ENCODE measurements around the gene RNASE13.
A peak's percentile ranks its signal among the peaks of the same experiment; 100 is the strongest.

RNASE13 gene

DNA sequence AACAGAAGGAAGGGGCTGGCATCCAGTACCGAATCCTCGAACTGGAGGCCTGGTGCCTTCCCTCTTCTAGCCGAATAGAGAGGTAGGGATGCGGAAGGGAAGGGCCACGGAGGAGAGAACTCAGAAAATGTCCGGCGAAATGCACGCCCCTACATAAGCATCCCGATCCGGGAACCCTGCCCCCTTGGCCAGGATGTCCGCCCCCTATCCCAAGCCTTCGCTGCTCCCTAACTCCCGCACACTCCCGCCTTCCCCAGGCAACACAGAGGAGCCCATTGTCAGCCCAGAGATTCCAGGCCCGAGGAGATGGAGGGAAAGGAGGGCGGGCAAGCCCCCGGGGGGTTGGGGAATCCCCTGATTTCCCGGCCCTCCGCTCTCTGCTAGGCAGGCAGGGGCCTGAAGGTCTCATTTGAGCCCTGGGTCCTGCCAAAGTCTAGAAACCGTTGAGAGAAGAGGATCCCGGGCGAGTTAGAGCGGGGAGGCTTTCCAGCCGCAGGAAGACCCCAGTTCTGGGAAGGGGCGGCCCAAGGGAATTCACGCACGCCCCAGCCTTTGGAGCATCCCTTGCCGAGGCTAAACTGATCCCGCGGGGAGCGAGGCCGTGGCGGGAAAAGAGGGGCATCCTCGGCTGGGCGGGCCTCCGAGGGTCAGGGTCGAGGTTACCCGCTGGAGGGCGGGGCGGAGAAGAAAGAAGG is 34.9 kb upstream of the RNASE13 start (continued):
- TF ChIP-seq, protein P1, sequence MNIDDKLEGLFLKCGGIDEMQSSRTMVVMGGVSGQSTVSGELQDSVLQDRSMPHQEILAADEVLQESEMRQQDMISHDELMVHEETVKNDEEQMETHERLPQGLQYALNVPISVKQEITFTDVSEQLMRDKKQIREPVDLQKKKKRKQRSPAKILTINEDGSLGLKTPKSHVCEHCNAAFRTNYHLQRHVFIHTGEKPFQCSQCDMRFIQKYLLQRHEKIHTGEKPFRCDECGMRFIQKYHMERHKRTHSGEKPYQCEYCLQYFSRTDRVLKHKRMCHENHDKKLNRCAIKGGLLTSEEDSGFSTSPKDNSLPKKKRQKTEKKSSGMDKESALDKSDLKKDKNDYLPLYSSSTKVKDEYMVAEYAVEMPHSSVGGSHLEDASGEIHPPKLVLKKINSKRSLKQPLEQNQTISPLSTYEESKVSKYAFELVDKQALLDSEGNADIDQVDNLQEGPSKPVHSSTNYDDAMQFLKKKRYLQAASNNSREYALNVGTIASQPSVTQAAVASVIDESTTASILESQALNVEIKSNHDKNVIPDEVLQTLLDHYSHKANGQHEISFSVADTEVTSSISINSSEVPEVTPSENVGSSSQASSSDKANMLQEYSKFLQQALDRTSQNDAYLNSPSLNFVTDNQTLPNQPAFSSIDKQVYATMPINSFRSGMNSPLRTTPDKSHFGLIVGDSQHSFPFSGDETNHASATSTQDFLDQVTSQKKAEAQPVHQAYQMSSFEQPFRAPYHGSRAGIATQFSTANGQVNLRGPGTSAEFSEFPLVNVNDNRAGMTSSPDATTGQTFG (tag by site-specific recombination; IDR thresholded peaks at IDR 0.05; ENCODE audit: borderline replicate concordance) = no peak
- no peak; the same call in 1 of the 2 replicates for TF ChIP-seq ZFHX2 (tag by site-specific recombination; conservative IDR thresholded peaks at IDR 0.05)
- TF ChIP-seq ZNF274 (IDR thresholded peaks at IDR 0.05; ENCODE audit: low read length) = no peak
- TF ChIP-seq ZNF274 (tag by site-specific recombination; IDR thresholded peaks at IDR 0.05; ENCODE audit: borderline replicate concordance) = no peak
- TF ChIP-seq ZNF341 (tag by site-specific recombination; IDR thresholded peaks at IDR 0.05; ENCODE audit: low read depth) = peak; percentile 82
- TF ChIP-seq, protein P2, sequence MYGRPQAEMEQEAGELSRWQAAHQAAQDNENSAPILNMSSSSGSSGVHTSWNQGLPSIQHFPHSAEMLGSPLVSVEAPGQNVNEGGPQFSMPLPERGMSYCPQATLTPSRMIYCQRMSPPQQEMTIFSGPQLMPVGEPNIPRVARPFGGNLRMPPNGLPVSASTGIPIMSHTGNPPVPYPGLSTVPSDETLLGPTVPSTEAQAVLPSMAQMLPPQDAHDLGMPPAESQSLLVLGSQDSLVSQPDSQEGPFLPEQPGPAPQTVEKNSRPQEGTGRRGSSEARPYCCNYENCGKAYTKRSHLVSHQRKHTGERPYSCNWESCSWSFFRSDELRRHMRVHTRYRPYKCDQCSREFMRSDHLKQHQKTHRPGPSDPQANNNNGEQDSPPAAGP (tag by site-specific recombination; IDR thresholded peaks at IDR 0.05) = no peak
- TF ChIP-seq ZNF184 (tag by site-specific recombination; IDR thresholded peaks at IDR 0.05) = no peak
- TF ChIP-seq ZFP41 (tag by site-specific recombination; IDR thresholded peaks at IDR 0.05; ENCODE audit: borderline replicate concordance) = no peak
- TF ChIP-seq ZNF112 (tag by site-specific recombination; IDR thresholded peaks at IDR 0.05) = no peak
- TF ChIP-seq, protein P3, sequence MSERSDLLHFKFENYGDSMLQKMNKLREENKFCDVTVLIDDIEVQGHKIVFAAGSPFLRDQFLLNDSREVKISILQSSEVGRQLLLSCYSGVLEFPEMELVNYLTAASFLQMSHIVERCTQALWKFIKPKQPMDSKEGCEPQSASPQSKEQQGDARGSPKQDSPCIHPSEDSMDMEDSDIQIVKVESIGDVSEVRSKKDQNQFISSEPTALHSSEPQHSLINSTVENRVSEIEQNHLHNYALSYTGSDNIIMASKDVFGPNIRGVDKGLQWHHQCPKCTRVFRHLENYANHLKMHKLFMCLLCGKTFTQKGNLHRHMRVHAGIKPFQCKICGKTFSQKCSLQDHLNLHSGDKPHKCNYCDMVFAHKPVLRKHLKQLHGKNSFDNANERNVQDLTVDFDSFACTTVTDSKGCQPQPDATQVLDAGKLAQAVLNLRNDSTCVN (tag by site-specific recombination; optimal IDR thresholded peaks at IDR 0.05) = peak; percentile 67
- peak; percentile 59; the same call in 1 of the 2 replicates for TF ChIP-seq KLF16 (tag by site-specific recombination; IDR thresholded peaks at IDR 0.05)
- peak; percentile 37 for TF ChIP-seq ZBTB17 (tag by site-specific recombination; IDR thresholded peaks at IDR 0.05)
- no peak for TF ChIP-seq ZNF792 (tag by site-specific recombination; IDR thresholded peaks at IDR 0.05)
- TF ChIP-seq SP3 (tag by site-specific recombination; IDR thresholded peaks at IDR 0.05) = peak; percentile 17
- TF ChIP-seq ZNF175 (tag by site-specific recombination; IDR thresholded peaks at IDR 0.05) = no peak
- peak; percentile 43; the same call in 1 of the 2 replicates for TF ChIP-seq ZXDB (tag by site-specific recombination; IDR thresholded peaks at IDR 0.05)
- TF ChIP-seq ZNF157 (tag by site-specific recombination; IDR thresholded peaks at IDR 0.05) = no peak
- TF ChIP-seq GFI1B (tag by site-specific recombination; IDR thresholded peaks at IDR 0.05) = no peak
- TF ChIP-seq, protein P4, sequence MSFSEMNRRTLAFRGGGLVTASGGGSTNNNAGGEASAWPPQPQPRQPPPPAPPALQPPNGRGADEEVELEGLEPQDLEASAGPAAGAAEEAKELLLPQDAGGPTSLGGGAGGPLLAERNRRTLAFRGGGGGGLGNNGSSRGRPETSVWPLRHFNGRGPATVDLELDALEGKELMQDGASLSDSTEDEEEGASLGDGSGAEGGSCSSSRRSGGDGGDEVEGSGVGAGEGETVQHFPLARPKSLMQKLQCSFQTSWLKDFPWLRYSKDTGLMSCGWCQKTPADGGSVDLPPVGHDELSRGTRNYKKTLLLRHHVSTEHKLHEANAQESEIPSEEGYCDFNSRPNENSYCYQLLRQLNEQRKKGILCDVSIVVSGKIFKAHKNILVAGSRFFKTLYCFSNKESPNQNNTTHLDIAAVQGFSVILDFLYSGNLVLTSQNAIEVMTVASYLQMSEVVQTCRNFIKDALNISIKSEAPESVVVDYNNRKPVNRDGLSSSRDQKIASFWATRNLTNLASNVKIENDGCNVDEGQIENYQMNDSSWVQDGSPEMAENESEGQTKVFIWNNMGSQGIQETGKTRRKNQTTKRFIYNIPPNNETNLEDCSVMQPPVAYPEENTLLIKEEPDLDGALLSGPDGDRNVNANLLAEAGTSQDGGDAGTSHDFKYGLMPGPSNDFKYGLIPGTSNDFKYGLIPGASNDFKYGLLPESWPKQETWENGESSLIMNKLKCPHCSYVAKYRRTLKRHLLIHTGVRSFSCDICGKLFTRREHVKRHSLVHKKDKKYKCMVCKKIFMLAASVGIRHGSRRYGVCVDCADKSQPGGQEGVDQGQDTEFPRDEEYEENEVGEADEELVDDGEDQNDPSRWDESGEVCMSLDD (tag by site-specific recombination; IDR thresholded peaks at IDR 0.05) = peak; percentile 52; the same call in 1 of the 2 replicates
- TF ChIP-seq, protein P5, sequence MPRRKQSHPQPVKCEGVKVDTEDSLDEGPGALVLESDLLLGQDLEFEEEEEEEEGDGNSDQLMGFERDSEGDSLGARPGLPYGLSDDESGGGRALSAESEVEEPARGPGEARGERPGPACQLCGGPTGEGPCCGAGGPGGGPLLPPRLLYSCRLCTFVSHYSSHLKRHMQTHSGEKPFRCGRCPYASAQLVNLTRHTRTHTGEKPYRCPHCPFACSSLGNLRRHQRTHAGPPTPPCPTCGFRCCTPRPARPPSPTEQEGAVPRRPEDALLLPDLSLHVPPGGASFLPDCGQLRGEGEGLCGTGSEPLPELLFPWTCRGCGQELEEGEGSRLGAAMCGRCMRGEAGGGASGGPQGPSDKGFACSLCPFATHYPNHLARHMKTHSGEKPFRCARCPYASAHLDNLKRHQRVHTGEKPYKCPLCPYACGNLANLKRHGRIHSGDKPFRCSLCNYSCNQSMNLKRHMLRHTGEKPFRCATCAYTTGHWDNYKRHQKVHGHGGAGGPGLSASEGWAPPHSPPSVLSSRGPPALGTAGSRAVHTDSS (tag by site-specific recombination; IDR thresholded peaks at IDR 0.05) = no peak
- TF ChIP-seq, protein P6, sequence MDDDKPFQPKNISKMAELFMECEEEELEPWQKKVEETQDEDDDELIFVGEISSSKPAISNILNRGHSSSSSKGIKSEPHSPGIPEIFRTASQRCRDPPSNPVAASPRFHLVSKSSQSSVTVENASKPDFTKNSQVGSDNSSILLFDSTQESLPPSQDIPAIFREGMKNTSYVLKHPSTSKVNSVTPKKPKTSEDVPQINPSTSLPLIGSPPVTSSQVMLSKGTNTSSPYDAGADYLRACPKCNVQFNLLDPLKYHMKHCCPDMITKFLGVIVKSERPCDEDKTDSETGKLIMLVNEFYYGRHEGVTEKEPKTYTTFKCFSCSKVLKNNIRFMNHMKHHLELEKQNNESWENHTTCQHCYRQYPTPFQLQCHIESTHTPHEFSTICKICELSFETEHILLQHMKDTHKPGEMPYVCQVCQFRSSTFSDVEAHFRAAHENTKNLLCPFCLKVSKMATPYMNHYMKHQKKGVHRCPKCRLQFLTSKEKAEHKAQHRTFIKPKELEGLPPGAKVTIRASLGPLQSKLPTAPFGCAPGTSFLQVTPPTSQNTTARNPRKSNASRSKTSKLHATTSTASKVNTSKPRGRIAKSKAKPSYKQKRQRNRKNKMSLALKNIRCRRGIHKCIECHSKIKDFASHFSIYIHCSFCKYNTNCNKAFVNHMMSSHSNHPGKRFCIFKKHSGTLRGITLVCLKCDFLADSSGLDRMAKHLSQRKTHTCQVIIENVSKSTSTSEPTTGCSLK (tag by site-specific recombination; IDR thresholded peaks at IDR 0.05) = no peak
- no peak for TF ChIP-seq ZNF785 (tag by site-specific recombination; IDR thresholded peaks at IDR 0.05)
- TF ChIP-seq ZBTB8A (tag by site-specific recombination; IDR thresholded peaks at IDR 0.05) = peak; percentile 40
- TF ChIP-seq MZF1 (tag by site-specific recombination; IDR thresholded peaks at IDR 0.05; ENCODE audit: borderline replicate concordance) = no peak
- TF ChIP-seq ZNF266 (tag by site-specific recombination; IDR thresholded peaks at IDR 0.05; ENCODE audit: low read depth) = no peak
- TF ChIP-seq ZNF335 (tag by site-specific recombination; conservative IDR thresholded peaks at IDR 0.05) = peak; percentile 56
- no peak for TF ChIP-seq FEZF1 (tag by site-specific recombination; IDR thresholded peaks at IDR 0.05)
- no peak for TF ChIP-seq ZNF768 (tag by site-specific recombination; IDR thresholded peaks at IDR 0.05)
- no peak for TF ChIP-seq ZNF174 (tag by site-specific recombination; IDR thresholded peaks at IDR 0.05)
- no peak for TF ChIP-seq HOXA7 (CRISPR knock-in tag; IDR thresholded peaks at IDR 0.05; ENCODE audit: borderline replicate concordance)

Data from HEK293 (cell line).